ENCODE results near the gene CUX1.

- TF ChIP-seq CTCF (IDR thresholded peaks at IDR 0.05) (no peak), EZH2 (IDR thresholded peaks at IDR 0.05) (no peak), EZH2phosphoT487 (IDR thresholded peaks at IDR 0.05) (no peak)
These were observed 49.1 kb upstream of the CUX1 start for GRCh38 chr7:101768280-101768679.

Data from neural progenitor cell (in vitro differentiated cells).